Measurements from ENCODE around the gene MAGEC3. TPM values are rescaled to one million over a fixed set of nuclear protein-coding genes. Genes with fewer than 3 reads are reported as not detected.

MAGEC3 gene
- total RNA-seq, 1 donor from 2014 or later = not detected

GRCh38 chrX:141814213-141814857 is 23.8 kb upstream of the MAGEC3 start:
- no peaks in the 10 kb centered on the region for H3K4me1 Mint-ChIP-seq (ENCODE audit: low read depth, unreplicated experiment)
- Histone ChIP-seq H3K9me3 (ENCODE audit: insufficient read depth, low read depth, low read length) (no peaks in the 10 kb centered on the region), H3K27ac (ENCODE audit: low read depth, low read length) (no peak overlapping the region), H2AFZ (ENCODE audit: low read depth, low read length) (no peak overlapping the region), H3K79me2 (ENCODE audit: insufficient read depth, low read length) (no peaks in the 10 kb centered on the region), H3K4me2 (ENCODE audit: low read length) (no peak overlapping the region), H3K36me3 (ENCODE audit: insufficient read depth, low read length) (no peaks in the 10 kb centered on the region), H3K4me3 (ENCODE audit: insufficient read depth, low read depth, low read length) (no peak overlapping the region), H4K20me1 (ENCODE audit: insufficient read depth, low read length) (no peaks in the 10 kb centered on the region), H3K4me1 (ENCODE audit: insufficient read depth, low read length) (no peaks in the 10 kb centered on the region), H3K9ac (ENCODE audit: low read length) (no peak overlapping the region), H3K27me3 (ENCODE audit: insufficient read depth, low read length) (no peaks in the 10 kb centered on the region)
- H3K27me3 Mint-ChIP-seq (ENCODE audit: low read depth, unreplicated experiment) = no peaks in the 10 kb centered on the region
- H3K4me3 Mint-ChIP-seq (ENCODE audit: unreplicated experiment) = no peak overlapping the region
- DNase-seq (ENCODE audit: low read depth) = no peak
- no peak overlapping the region for H3K27ac Mint-ChIP-seq (ENCODE audit: unreplicated experiment)
- TF ChIP-seq CTCF (IDR thresholded peaks at IDR 0.05; ENCODE audit: insufficient read depth, low read depth, low read length) (no peak), EZH2 (IDR thresholded peaks at IDR 0.05; ENCODE audit: insufficient read depth, low read length) (no peak)
- H3K36me3 Mint-ChIP-seq (ENCODE audit: low read depth, unreplicated experiment) = no peaks in the 10 kb centered on the region
- no peak for FAIRE-seq
- no peaks in the 10 kb centered on the region for H3K9me3 Mint-ChIP-seq (ENCODE audit: unreplicated experiment)

- H3K9me3 Mint-ChIP-seq (ENCODE audit: unreplicated experiment) = no peaks in the 10 kb centered on the region
- Histone ChIP-seq H3K4me2 (ENCODE audit: low read length) (no peak overlapping the region), H3K36me3 (ENCODE audit: insufficient read depth, low read length) (no peaks in the 10 kb centered on the region), H3K9ac (ENCODE audit: low read length) (no peak overlapping the region), H4K20me1 (ENCODE audit: insufficient read depth, low read length) (no peaks in the 10 kb centered on the region), H2AFZ (ENCODE audit: low read depth, low read length) (no peak overlapping the region), H3K27me3 (ENCODE audit: insufficient read depth, low read length) (no peaks in the 10 kb centered on the region), H3K4me1 (ENCODE audit: insufficient read depth, low read length) (no peaks in the 10 kb centered on the region), H3K27ac (ENCODE audit: low read depth, low read length) (no peak overlapping the region), H3K9me3 (ENCODE audit: insufficient read depth, low read depth, low read length) (no peaks in the 10 kb centered on the region), H3K79me2 (ENCODE audit: insufficient read depth, low read length) (no peaks in the 10 kb centered on the region), H3K4me3 (ENCODE audit: insufficient read depth, low read depth, low read length) (no peak overlapping the region)
- peak; percentile 83 for FAIRE-seq
- TF ChIP-seq CTCF (IDR thresholded peaks at IDR 0.05; ENCODE audit: insufficient read depth, low read depth, low read length) = no peak
- no peak for TF ChIP-seq EZH2 (IDR thresholded peaks at IDR 0.05; ENCODE audit: insufficient read depth, low read length)
- no peaks in the 10 kb centered on the region for H3K36me3 Mint-ChIP-seq (ENCODE audit: low read depth, unreplicated experiment)
- no peak overlapping the region for H3K27ac Mint-ChIP-seq (ENCODE audit: unreplicated experiment)
- DNase-seq (ENCODE audit: low read depth) = no peak
- no peaks in the 10 kb centered on the region for H3K27me3 Mint-ChIP-seq (ENCODE audit: low read depth, unreplicated experiment)
- H3K4me3 Mint-ChIP-seq (ENCODE audit: unreplicated experiment) = no peak overlapping the region
- no peaks in the 10 kb centered on the region for H3K4me1 Mint-ChIP-seq (ENCODE audit: low read depth, unreplicated experiment)
Observed at GRCh38 chrX:141815904-141816303, 22.2 kb upstream of the MAGEC3 start.

GRCh38 chrX:141832247-141832646 is 5.9 kb upstream of the MAGEC3 start:
- Histone ChIP-seq H3K4me2 (ENCODE audit: low read length) (no peak overlapping the region), H3K4me3 (ENCODE audit: insufficient read depth, low read depth, low read length) (no peak overlapping the region), H2AFZ (ENCODE audit: low read depth, low read length) (no peak overlapping the region), H4K20me1 (ENCODE audit: insufficient read depth, low read length) (no peaks in the 10 kb centered on the region), H3K4me1 (ENCODE audit: insufficient read depth, low read length) (no peaks in the 10 kb centered on the region), H3K36me3 (ENCODE audit: insufficient read depth, low read length) (no peaks in the 10 kb centered on the region), H3K27me3 (ENCODE audit: insufficient read depth, low read length) (no peaks in the 10 kb centered on the region), H3K27ac (ENCODE audit: low read depth, low read length) (no peak overlapping the region), H3K79me2 (ENCODE audit: insufficient read depth, low read length) (no peaks in the 10 kb centered on the region), H3K9me3 (ENCODE audit: insufficient read depth, low read depth, low read length) (no peaks in the 10 kb centered on the region), H3K9ac (ENCODE audit: low read length) (no peak overlapping the region)
- H3K4me1 Mint-ChIP-seq (ENCODE audit: low read depth, unreplicated experiment) = peaks cover 1% of the 10 kb centered on the region
- no peak for TF ChIP-seq EZH2 (IDR thresholded peaks at IDR 0.05; ENCODE audit: insufficient read depth, low read length)
- TF ChIP-seq CTCF (IDR thresholded peaks at IDR 0.05; ENCODE audit: insufficient read depth, low read depth, low read length) = no peak
- H3K4me3 Mint-ChIP-seq (ENCODE audit: unreplicated experiment) = no peak overlapping the region
- no peak overlapping the region for H3K27ac Mint-ChIP-seq (ENCODE audit: unreplicated experiment)
- DNase-seq (ENCODE audit: low read depth) (no peak), FAIRE-seq (peak; percentile 91)
- no peaks in the 10 kb centered on the region for H3K36me3 Mint-ChIP-seq (ENCODE audit: low read depth, unreplicated experiment)
- H3K27me3 Mint-ChIP-seq (ENCODE audit: low read depth, unreplicated experiment) = no peaks in the 10 kb centered on the region
- no peaks in the 10 kb centered on the region for H3K9me3 Mint-ChIP-seq (ENCODE audit: unreplicated experiment)

Measured in astrocyte (in vitro differentiated cells and primary cell).